HG03139 (cell line): ENCODE results near the gene GTF3C4.
"Not testable (repeated sequence)": the region's sequence is repeated elsewhere in the genome, so short reads cannot be mapped to it uniquely, and the experiment has no call there.

Source experiments
- ATAC-seq: cut with Tn5 transposase; IDR thresholded peaks from one replicate; pipeline ENCODE4 v1.9.1; 2021; ENCODE audit not compliant: unreplicated experiment

GTF3C4 gene

GRCh38 chr9:132698989-132699388 is 28.7 kb downstream of the GTF3C4 start:
- no peak for ATAC-seq

- no peak for ATAC-seq
These were observed 29.7 kb downstream of the GTF3C4 start for GRCh38 chr9:132699956-132700355.

GRCh38 chr9:132702254-132702653 is 32.0 kb downstream of the GTF3C4 start:
- ATAC-seq, result no peak

GRCh38 chr9:132703336-132703735 is 33.1 kb downstream of the GTF3C4 start:
- no peak for ATAC-seq

GRCh38 chr9:132708239-132708638 is 38.0 kb downstream of the GTF3C4 start:
- no peak for ATAC-seq

GRCh38 chr9:132708769-132709430 is 38.6 kb downstream of the GTF3C4 start:
- no peak for ATAC-seq

- no peak for ATAC-seq
These were observed 40.1 kb downstream of the GTF3C4 start for GRCh38 chr9:132710333-132710732.

GRCh38 chr9:132711152-132711551 is 40.9 kb downstream of the GTF3C4 start:
- not testable (repeated sequence) for ATAC-seq

- ATAC-seq, result no peak
These were observed 41.6 kb downstream of the GTF3C4 start for GRCh38 chr9:132711846-132712245.

GRCh38 chr9:132712753-132713152 is 42.5 kb downstream of the GTF3C4 start:
- ATAC-seq, result no peak

- no peak for ATAC-seq
These were observed 45.7 kb downstream of the GTF3C4 start for GRCh38 chr9:132716007-132716406.

- ATAC-seq, result no peak
These were observed 47.2 kb downstream of the GTF3C4 start for GRCh38 chr9:132717326-132717945.

- not testable (repeated sequence) for ATAC-seq
These were observed 48.2 kb downstream of the GTF3C4 start for GRCh38 chr9:132718381-132718928.

- no peak for ATAC-seq
These were observed 51.4 kb downstream of the GTF3C4 start for GRCh38 chr9:132721661-132722060.

GRCh38 chr9:132722564-132723065 is 52.4 kb downstream of the GTF3C4 start:
- ATAC-seq, result no peak

GRCh38 chr9:132723809-132724208 is 53.5 kb downstream of the GTF3C4 start:
- ATAC-seq, result no peak

- ATAC-seq, result no peak
These were observed 55.0 kb downstream of the GTF3C4 start for GRCh38 chr9:132725306-132725705.

- ATAC-seq, result no peak
These were observed 56.4 kb downstream of the GTF3C4 start for GRCh38 chr9:132726576-132727130.

- ATAC-seq, result no peak
These were observed 57.8 kb downstream of the GTF3C4 start for GRCh38 chr9:132728071-132728470.

- no peak for ATAC-seq
These were observed 58.2 kb downstream of the GTF3C4 start for GRCh38 chr9:132728497-132728896.

- ATAC-seq, result no peak
These were observed 59.1 kb downstream of the GTF3C4 start for GRCh38 chr9:132729235-132729890.
